ENCODE results near the gene CYP24A1. TPM values are rescaled to one million over a fixed set of nuclear protein-coding genes. Genes with fewer than 3 reads are reported as not detected.

CYP24A1 gene
- total RNA-seq, 2 donors from 2014 or later = 0.07 to 0.08 TPM

DNA sequence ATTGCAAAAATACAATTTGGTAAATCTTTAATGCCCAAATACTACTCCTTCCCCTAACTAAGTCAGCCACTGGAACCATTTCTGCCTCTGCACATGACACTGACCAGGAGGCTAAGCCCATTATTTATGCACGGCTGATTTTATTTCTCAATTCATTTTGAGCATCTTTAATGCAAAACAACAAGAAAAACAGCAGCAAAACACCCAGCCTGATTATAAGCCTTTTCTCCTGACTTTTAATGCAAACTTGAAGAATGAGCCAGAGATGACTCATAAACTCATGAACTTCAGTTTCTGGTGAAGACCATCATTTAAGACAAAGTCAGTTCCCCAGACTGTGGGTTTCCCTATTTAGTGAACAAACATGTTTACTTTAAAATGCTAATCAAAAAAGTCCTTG is 51.6 kb downstream of the CYP24A1 start:
- Histone ChIP-seq H3K27me3 (no peaks in the 10 kb centered on the region), H3K4me3 (no peak overlapping the region), H3K9me3 (no peaks in the 10 kb centered on the region), H3K4me1 (no peaks in the 10 kb centered on the region), H3K27ac (no peak overlapping the region), H3K36me3 (no peaks in the 10 kb centered on the region), H3K9ac (ENCODE audit: low read depth in 2 of 2, low read length in 2 of 2) (no peak overlapping the region)
- TF ChIP-seq, protein P1, sequence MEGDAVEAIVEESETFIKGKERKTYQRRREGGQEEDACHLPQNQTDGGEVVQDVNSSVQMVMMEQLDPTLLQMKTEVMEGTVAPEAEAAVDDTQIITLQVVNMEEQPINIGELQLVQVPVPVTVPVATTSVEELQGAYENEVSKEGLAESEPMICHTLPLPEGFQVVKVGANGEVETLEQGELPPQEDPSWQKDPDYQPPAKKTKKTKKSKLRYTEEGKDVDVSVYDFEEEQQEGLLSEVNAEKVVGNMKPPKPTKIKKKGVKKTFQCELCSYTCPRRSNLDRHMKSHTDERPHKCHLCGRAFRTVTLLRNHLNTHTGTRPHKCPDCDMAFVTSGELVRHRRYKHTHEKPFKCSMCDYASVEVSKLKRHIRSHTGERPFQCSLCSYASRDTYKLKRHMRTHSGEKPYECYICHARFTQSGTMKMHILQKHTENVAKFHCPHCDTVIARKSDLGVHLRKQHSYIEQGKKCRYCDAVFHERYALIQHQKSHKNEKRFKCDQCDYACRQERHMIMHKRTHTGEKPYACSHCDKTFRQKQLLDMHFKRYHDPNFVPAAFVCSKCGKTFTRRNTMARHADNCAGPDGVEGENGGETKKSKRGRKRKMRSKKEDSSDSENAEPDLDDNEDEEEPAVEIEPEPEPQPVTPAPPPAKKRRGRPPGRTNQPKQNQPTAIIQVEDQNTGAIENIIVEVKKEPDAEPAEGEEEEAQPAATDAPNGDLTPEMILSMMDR (IDR thresholded peaks at IDR 0.05) = no peak
- DNase-seq = no peak
- intact Hi-C loops (cut with DNase I) = no loop called here

DNA sequence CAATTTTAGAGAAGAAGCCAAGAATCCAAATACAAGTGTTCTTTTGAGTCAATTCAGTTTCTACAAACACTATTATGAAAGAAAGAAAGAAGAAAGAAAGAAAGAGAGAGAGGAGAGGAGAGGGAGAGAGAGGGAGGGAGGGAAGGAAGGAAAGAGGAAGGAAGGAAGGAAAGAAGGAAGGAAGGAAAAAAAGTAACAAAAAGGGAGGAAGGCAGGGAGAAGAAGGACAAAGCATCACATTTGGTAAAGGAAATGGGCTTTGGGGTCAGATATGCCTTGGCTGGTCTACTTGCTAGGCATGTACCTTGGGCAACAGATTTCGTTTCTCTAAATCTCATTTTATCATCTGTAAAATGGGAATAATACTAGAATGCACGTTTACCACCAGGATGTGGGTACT is 54.0 kb downstream of the CYP24A1 start:
- Histone ChIP-seq H3K27ac (no peak overlapping the region), H3K36me3 (no peaks in the 10 kb centered on the region), H3K27me3 (no peaks in the 10 kb centered on the region), H3K9me3 (no peaks in the 10 kb centered on the region), H3K4me1 (no peaks in the 10 kb centered on the region), H3K9ac (ENCODE audit: low read depth in 2 of 2, low read length in 2 of 2) (no peak overlapping the region), H3K4me3 (no peak overlapping the region)
- intact Hi-C loops (cut with DNase I) = no loop called here
- DNase-seq = no peak
- TF ChIP-seq, protein P1 (IDR thresholded peaks at IDR 0.05) = no peak

DNA sequence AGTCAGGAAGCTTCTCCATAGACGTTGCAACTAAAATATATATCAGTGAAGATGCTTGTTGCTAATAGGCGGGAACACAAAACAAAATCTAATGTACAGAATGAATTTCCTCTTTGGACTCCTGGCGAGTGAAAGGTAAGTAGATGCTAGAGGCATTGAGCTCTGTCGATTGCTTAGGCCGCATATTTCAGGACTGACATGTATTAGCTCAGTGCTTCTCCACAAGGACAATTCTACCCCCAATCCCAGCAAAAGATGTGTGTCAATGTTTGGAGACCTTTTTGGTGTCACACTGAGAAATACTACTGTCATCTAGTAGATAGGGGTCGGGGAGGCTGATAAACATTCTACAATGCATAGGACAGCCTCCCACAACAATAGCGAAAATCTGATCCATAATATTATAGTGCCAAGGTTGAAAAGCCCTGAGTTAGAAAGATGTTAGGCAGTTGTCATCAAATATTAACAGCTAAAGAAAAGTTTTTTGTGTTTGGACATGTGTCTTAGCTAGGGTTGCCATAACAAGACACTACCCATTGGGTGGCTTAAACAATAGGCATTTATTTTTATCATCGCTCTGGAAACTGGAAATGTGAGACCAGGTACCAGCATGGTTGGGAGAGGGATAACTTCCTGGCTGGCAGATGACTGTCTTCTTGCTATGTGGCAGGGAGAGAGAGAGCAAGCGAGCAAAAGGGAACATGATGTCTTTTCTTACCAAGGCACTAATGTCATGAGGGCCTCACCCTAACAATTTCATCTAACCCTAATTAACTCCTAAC is 55.4 kb downstream of the CYP24A1 start:
- TF ChIP-seq, protein P1 (IDR thresholded peaks at IDR 0.05) = no peak
- no peak overlapping the region for H3K4me3 ChIP-seq
- H3K36me3 ChIP-seq = no peaks in the 10 kb centered on the region
- H3K9ac ChIP-seq (ENCODE audit: low read depth in 2 of 2, low read length in 2 of 2) = no peak overlapping the region
- H3K9me3 ChIP-seq = no peaks in the 10 kb centered on the region
- no peaks in the 10 kb centered on the region for H3K27me3 ChIP-seq
- H3K4me1 ChIP-seq = no peaks in the 10 kb centered on the region
- intact Hi-C loops (cut with DNase I) = no loop called here
- no peak overlapping the region for H3K27ac ChIP-seq
- DNase-seq = no peak

DNA sequence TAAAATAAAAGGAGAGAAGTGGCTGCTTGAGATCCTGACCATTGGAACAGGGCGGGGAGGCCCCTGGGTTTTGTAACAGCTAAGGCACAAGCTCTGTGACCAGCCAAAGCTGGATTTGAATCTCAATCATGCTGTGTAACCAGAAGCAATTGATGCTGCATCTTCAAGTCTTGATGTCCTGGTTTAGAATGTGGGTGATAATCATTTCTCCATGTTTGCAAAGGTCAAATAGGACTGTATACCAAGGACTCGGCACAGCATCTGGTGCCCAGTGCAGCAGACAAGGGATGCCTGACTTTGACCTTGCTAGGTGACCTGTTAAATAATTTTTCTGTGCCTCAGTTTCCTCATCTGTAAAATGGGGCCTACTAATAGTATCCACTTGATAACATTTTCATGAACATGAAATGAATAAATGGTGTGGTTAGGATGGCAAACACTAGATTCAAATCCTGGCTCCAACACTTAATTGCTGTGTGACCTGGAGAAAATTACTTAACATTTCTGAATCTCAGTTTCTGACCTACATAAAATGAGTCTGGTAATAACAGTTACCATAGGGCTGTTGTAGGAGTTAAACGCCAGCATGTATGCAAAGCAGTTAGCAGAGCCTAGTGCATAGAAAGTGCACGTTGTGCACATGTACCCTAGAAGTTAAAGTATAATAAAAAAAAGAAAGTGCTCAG is 57.1 kb downstream of the CYP24A1 start:
- H3K4me1 ChIP-seq = no peaks in the 10 kb centered on the region
- no peak overlapping the region for H3K27ac ChIP-seq
- H3K9me3 ChIP-seq = no peaks in the 10 kb centered on the region
- no peak overlapping the region for H3K9ac ChIP-seq (ENCODE audit: low read depth in 2 of 2, low read length in 2 of 2)
- H3K27me3 ChIP-seq = no peaks in the 10 kb centered on the region
- TF ChIP-seq, protein P1 (IDR thresholded peaks at IDR 0.05) = no peak
- intact Hi-C loops (cut with DNase I) = no loop called here
- DNase-seq = no peak
- no peaks in the 10 kb centered on the region for H3K36me3 ChIP-seq
- H3K4me3 ChIP-seq = no peak overlapping the region

DNA sequence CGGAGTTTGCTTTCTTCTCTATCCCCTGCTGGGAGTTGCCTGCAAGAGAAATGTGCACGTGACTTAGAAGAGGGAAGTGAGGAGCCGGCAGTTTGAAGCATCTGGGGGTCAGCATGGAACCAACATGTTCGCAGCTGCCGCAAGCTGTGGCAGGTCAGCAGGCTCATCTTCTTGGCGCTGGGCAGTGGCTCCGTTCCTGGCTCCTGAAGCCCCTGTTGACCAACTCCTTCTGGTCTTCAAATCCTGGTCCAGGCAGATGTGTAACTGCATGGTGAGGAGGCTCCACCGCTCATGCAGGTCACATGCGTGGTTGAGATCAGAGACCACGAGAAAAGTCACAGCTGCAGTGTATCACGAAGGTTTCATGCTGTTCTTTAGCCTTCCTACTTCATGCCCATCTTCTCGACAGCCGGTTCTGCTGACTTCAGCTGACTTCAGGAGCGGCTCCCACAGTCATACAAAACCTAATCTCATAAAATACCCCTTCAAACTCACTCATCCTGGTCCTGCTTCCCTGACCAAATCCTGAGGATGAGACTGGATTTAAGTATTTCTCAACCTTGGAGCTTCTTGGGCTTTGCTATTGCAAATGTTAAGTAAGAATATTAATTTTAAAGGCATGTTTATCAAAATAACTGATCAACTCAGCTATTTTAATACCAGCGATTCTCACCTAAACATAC is 58.5 kb downstream of the CYP24A1 start:
- intact Hi-C loops (cut with DNase I) = no loop called here
- H3K27me3 ChIP-seq = no peaks in the 10 kb centered on the region
- H3K9ac ChIP-seq (ENCODE audit: low read depth in 2 of 2, low read length in 2 of 2) = peak overlapping the region in 1 of 2 donors; percentile 27
- H3K4me1 ChIP-seq = no peaks in the 10 kb centered on the region
- peak overlapping the region; percentile 51 for H3K27ac ChIP-seq
- H3K4me3 ChIP-seq = no peak overlapping the region
- TF ChIP-seq, protein P1 (IDR thresholded peaks at IDR 0.05) = no peak
- no peaks in the 10 kb centered on the region for H3K9me3 ChIP-seq
- H3K36me3 ChIP-seq = no peaks in the 10 kb centered on the region
- no peak for DNase-seq
